WI38 (cell line): ENCODE data around the gene DNAJC16.
"Not testable (repeated sequence)": the region's sequence is repeated elsewhere in the genome, so short reads cannot be mapped to it uniquely, and the experiment has no call there.

Experiments
- H3K4me3 ChIP-seq: 2 replicates; pipeline ENCODE4 v1.5.1; 2011; ENCODE audit warnings: low read depth, mild to moderate bottlenecking, control low read depth, low read length
- CTCF ChIP-seq: IDR thresholded peaks from 2 replicates; pipeline ENCODE4 v1.5.1; 2012; ENCODE audit warnings: low read depth, mild to moderate bottlenecking, control low read depth, low read length

Gene DNAJC16

DNA sequence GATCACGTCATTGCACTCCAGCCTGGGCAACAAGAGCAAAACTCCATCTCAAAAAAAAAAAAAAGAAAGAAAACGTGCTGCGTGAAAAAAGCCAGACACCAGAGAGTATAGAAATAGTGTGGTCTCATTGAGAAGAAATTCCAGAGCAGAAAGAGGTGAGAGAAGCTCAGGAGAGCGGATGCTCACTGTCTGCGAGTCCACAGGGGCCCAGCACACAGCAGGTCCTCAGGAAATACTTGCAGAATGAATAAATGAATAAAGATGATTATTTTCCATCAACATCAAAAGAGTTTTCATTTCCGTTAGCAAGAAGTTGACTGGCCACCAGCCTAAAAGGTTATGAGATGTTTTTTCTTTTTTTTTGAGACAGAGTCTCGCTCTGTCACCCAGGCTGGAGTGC lies 17.1 kb upstream of the DNAJC16 start:
- no peak overlapping the region for H3K4me3 ChIP-seq
- no peak for TF ChIP-seq CTCF

DNA sequence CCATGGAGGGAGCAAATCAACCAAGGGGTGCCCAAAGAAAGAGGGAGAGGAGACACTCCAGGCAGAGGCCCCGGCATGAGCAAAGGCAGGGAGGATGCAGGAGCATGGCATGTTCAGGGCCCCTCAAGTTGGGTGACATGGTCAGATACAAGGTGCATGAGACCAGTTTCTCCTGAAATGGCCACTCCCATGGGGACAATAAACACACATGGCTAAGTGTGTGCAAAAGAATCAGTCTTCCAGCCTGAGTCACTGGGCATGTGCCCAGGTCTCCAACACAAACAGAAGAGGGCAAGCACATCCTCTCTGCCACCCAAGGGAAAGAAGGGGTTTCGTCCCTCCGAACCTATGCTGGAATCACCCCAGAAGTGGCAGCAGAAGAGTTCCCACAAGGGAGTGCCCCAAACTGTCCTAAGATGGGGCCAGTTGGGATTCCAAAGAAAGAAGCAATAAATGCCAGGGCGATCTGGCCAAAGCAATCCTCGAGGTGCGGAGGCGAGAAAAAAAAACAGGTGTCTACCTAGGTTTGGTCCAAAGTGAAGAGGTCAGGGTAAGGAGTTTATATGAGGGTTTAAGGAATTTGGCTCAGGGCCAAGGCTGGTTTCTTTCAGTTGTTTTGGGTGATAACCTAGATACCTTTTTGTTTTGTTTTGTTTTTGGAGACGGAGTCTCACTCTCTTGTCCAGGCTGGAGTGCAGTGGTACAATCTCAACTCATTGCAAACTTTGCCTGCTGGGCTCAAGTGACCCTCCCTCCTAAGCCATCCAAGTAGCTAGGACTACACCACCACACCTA lies 15.8 kb upstream of the DNAJC16 start:
- no peak overlapping the region for H3K4me3 ChIP-seq
- no peak for TF ChIP-seq CTCF

GRCh38 chr1:15513192-15513591 lies 13.5 kb upstream of the DNAJC16 start:
- no peak overlapping the region for H3K4me3 ChIP-seq
- no peak for TF ChIP-seq CTCF

- no peak overlapping the region for H3K4me3 ChIP-seq
- TF ChIP-seq CTCF, result no peak
Observed at GRCh38 chr1:15513919-15514318, 12.7 kb upstream of the DNAJC16 start.

- not testable (repeated sequence) for H3K4me3 ChIP-seq
Observed at GRCh38 chr1:15514557-15514956, 12.1 kb upstream of the DNAJC16 start.

DNA sequence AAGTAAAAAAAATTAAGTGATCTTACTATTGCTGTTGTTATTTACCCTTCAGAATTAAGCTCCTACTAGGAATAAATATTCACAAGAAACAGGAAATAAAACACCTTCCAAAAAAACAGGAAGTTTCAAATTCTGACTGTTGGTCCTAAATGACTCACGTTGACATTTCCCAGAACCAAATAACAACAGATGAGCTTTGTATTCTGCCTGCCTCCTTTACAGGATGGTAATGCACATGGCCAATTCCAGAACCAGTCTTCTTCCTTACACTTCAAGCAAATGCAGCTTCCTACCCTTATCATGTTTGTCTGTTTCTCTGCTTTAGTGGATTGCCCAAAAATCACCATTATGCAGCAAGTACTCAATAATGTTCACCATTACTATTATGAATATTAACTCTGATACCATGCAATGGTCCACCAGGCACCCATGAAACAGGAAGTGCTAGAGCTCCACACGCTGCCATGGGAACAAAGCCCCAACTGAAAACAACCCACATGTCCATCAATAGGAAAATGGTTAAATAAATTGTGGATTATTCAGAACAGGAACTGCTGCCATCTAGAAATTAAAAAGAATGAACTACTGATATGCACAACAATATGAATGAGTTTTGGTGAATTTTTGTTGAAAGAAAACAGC lies 11.5 kb upstream of the DNAJC16 start:
- H3K4me3 ChIP-seq, result no peak overlapping the region
- TF ChIP-seq CTCF, result no peak

GRCh38 chr1:15519625-15520024 lies 7.0 kb upstream of the DNAJC16 start:
- TF ChIP-seq CTCF, result no peak
- H3K4me3 ChIP-seq, result no peak overlapping the region

GRCh38 chr1:15521206-15521906 lies 5.3 kb upstream of the DNAJC16 start:
- H3K4me3 ChIP-seq, result not testable (repeated sequence)
